ENCODE measurements around the gene MED13.

The MED13 gene

GRCh38 chr17:62064791-62065563 is at the start of gene MED13:
Gene MED13, minus strand, starts transcription at chr17:62065278. Its CDS starts 73 bp downstream, at chr17:62065205.
- peak; percentile 11 for DNase-seq (ENCODE audit: low spot score)

- DNase-seq (ENCODE audit: low spot score), result no peak
Measured at GRCh38 chr17:62112229-62112628, 47.2 kb upstream of the MED13 start.

GRCh38 chr17:62111562-62112171 is 46.6 kb upstream of the MED13 start:
- no peak for DNase-seq (ENCODE audit: low spot score)

GRCh38 chr17:62110923-62111484 is 45.9 kb upstream of the MED13 start:
- DNase-seq (ENCODE audit: low spot score), result no peak

GRCh38 chr17:62109924-62110323 is 44.8 kb upstream of the MED13 start:
- no peak for DNase-seq (ENCODE audit: low spot score)

- peak; percentile 60 for DNase-seq (ENCODE audit: low spot score)
Measured at GRCh38 chr17:62109378-62109902, 44.4 kb upstream of the MED13 start.

- DNase-seq (ENCODE audit: low spot score), result no peak
Measured at GRCh38 chr17:62105861-62106260, 40.8 kb upstream of the MED13 start.

GRCh38 chr17:62105357-62105756 is 40.3 kb upstream of the MED13 start:
- DNase-seq (ENCODE audit: low spot score), result no peak

- no peak for DNase-seq (ENCODE audit: low spot score)
Measured at GRCh38 chr17:62101515-62101914, 36.4 kb upstream of the MED13 start.

GRCh38 chr17:62101090-62101489 is 36.0 kb upstream of the MED13 start:
- DNase-seq (ENCODE audit: low spot score), result no peak

- no peak for DNase-seq (ENCODE audit: low spot score)
Measured at GRCh38 chr17:62100055-62100454, 35.0 kb upstream of the MED13 start.

- no peak for DNase-seq (ENCODE audit: low spot score)
Measured at GRCh38 chr17:62099532-62099931, 34.5 kb upstream of the MED13 start.

- no peak for DNase-seq (ENCODE audit: low spot score)
Measured at GRCh38 chr17:62098623-62099231, 33.6 kb upstream of the MED13 start.

GRCh38 chr17:62096401-62096670 is 31.3 kb upstream of the MED13 start:
- no peak for DNase-seq (ENCODE audit: low spot score)

- no peak for DNase-seq (ENCODE audit: low spot score)
Measured at GRCh38 chr17:62094175-62094574, 29.1 kb upstream of the MED13 start.

- peak; percentile 92 for DNase-seq (ENCODE audit: low spot score)
Measured at GRCh38 chr17:62093188-62094155, 28.4 kb upstream of the MED13 start.

- DNase-seq (ENCODE audit: low spot score), result no peak
Measured at GRCh38 chr17:62092784-62093183, 27.7 kb upstream of the MED13 start.

- no peak for DNase-seq (ENCODE audit: low spot score)
Measured at GRCh38 chr17:62091804-62092203, 26.7 kb upstream of the MED13 start.

GRCh38 chr17:62090868-62091267 is 25.8 kb upstream of the MED13 start:
- DNase-seq (ENCODE audit: low spot score), result no peak

GRCh38 chr17:62090021-62090824 is 25.1 kb upstream of the MED13 start:
- no peak for DNase-seq (ENCODE audit: low spot score)

- DNase-seq (ENCODE audit: low spot score), result no peak
Measured at GRCh38 chr17:62089334-62089733, 24.3 kb upstream of the MED13 start.

All from kidney capillary endothelial cell (primary cell).